HG02885 (cell line): Measurements from ENCODE around the gene ERCC4.

Experiments
- ATAC-seq: cut with Tn5 transposase; IDR thresholded peaks from one replicate; pipeline ENCODE4 v1.9.1; 2021; ENCODE audit warnings: mild to moderate bottlenecking; ENCODE audit not compliant: unreplicated experiment, poor library complexity

Gene ERCC4

GRCh38 chr16:13909872-13910303 lies 10.1 kb upstream of the ERCC4 start:
- ATAC-seq = no peak

DNA sequence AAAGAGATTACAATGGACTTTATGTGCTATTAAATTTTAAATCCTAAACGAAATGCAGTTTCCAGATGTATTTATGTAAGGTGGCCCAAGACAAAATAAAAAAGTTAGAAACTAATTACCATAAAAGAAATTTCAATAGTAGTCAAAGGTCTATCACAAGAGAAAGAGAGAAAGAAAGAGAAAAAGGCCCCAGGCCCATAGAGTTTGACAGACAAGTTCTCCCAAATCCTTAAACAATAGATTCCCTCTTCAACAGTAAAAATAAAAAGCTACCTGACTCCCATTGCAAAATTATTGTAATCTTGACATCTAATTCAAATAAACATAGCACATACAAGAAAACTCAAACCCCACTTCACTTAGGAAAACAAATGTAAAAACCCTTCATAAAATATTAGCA lies 8.6 kb upstream of the ERCC4 start:
- no peak for ATAC-seq

- no peak for ATAC-seq
These were observed 8.1 kb upstream of the ERCC4 start for GRCh38 chr16:13911871-13912270.

- no peak for ATAC-seq
These were observed 7.1 kb upstream of the ERCC4 start for GRCh38 chr16:13912891-13913290.

- no peak for ATAC-seq
These were observed 6.3 kb upstream of the ERCC4 start for GRCh38 chr16:13913374-13914292.

GRCh38 chr16:13915033-13915635 lies 4.8 kb upstream of the ERCC4 start:
- no peak for ATAC-seq

GRCh38 chr16:13919330-13919682 lies 648 bp upstream of the ERCC4 start:
- no peak for ATAC-seq

GRCh38 chr16:13920510-13920818 lies 510 bp downstream of the ERCC4 start:
- ATAC-seq = no peak

DNA sequence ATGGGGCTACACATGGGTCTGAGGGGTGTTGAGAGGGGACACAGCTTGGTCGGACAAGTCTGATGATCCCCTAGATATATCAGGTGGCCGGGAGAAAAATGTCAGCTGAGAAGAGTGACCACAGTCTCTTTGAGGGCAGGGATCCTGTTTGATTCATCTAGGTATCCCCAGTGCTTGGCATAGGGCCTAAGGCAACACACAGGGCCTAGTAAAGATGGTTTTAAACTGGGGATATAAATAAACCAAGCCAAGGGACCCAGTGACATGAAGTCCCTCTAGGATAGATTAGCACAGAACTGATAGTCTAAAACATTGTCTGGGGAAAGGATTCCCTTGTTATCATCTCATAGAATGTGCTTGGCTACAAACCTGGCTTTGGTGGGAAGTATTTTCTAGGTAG lies 1.4 kb downstream of the ERCC4 start:
- no peak for ATAC-seq

GRCh38 chr16:13923703-13924298 lies 3.8 kb downstream of the ERCC4 start:
- no peak for ATAC-seq

DNA sequence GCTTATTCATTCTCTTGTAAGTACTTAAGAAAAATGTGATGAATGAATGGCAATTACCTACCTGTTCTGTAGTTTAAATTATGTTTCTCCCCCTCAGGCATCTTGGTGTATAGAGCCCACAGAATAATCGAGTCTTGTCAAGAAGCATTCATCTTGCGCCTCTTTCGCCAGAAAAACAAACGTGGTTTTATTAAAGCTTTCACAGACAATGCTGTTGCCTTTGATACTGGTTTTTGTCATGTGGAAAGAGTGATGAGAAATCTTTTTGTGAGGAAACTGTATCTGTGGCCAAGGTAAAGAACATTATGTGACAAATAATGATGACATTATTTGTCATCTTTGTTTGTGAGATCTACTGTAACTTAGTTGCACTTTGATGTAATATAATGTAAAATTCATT lies 6.5 kb downstream of the ERCC4 start:
- no peak for ATAC-seq

GRCh38 chr16:13926891-13927290 lies 6.9 kb downstream of the ERCC4 start:
- ATAC-seq = no peak

DNA sequence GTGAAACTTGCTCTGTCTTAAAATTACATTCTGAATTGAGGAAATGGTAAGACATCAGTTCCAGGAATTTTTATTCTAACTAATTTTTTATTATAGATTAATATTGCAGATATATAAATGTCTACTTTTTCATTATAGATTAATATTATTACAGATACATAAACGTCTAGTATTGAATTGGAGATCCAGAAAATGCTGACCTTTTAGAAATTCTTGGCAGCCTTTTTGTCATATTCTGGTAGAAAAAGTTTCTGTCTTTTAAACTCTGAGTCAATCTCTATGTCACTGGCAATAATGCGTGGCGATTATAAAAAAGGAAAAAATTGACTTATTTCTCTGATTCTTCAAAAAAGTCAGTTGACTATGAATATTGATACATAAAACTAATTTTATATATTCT lies 8.7 kb downstream of the ERCC4 start:
- ATAC-seq = no peak

- ATAC-seq = no peak
These were observed 11.9 kb downstream of the ERCC4 start for GRCh38 chr16:13931845-13932244.

- no peak for ATAC-seq
These were observed 15.5 kb downstream of the ERCC4 start for GRCh38 chr16:13935408-13935807.

- no peak for ATAC-seq
These were observed 16.2 kb downstream of the ERCC4 start for GRCh38 chr16:13936155-13936554.

- ATAC-seq = no peak
These were observed 16.7 kb downstream of the ERCC4 start for GRCh38 chr16:13936596-13937081.

- ATAC-seq = no peak
These were observed 17.5 kb downstream of the ERCC4 start for GRCh38 chr16:13937411-13937810.

GRCh38 chr16:13938480-13938879 lies 18.5 kb downstream of the ERCC4 start:
- ATAC-seq = no peak

- no peak for ATAC-seq
These were observed 19.9 kb downstream of the ERCC4 start for GRCh38 chr16:13939821-13940220.

- ATAC-seq = no peak
These were observed 20.5 kb downstream of the ERCC4 start for GRCh38 chr16:13940397-13940933.
